ENCODE results near the gene ACP7. TPM values are rescaled to one million over a fixed set of nuclear protein-coding genes. Genes with fewer than 3 reads are reported as not detected.

Gene ACP7
- total RNA-seq, 1 experiment from 2014 or later = 5.4 TPM

DNA sequence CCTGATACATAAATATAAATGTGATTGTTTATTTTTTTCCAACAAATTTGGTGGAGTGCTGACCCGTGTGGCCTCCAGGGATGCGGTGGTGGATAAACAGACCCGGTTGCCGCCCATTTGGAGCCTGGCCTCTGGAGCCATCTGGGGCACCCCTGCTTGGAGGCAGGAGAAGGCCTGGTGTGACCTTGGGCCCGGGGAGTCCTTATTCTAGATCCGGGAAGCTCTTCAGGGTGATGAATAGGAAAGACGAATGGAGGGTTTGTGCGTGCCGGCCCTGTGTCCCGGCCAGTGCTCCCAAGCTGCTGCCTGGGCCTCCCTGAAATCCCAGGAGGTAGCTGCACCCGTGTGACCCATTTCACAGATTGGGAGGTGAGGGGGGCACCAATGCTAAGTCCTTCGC, 53.0 kb downstream of the ACP7 start:
- Histone ChIP-seq H3K9me3 (ENCODE audit: insufficient read depth, low read depth) (no peaks in the 10 kb centered on the region), H3K4me1 (replicated peaks; ENCODE audit: insufficient read depth) (peaks cover 9% of the 10 kb centered on the region), H3K27ac (no peak overlapping the region), H3K36me3 (ENCODE audit: low read depth) (no peaks in the 10 kb centered on the region), H3K4me3 (no peak overlapping the region), H2AFZ (no peak overlapping the region), H3K79me2 (ENCODE audit: low read depth) (peaks cover 75% of the 10 kb centered on the region), H4K20me1 (ENCODE audit: insufficient read depth) (peaks cover 79% of the 10 kb centered on the region), H3K27me3 (ENCODE audit: insufficient read depth, low read depth) (no peaks in the 10 kb centered on the region), H3K4me2 (no peak overlapping the region), H3K9me2 (ENCODE audit: insufficient read depth) (no peaks in the 10 kb centered on the region), H3F3A (ENCODE audit: insufficient read depth, low read depth) (no peaks in the 10 kb centered on the region)
- POLR2A ChIA-PET (ENCODE audit: unreplicated experiment) = no interaction called here
- CTCF ChIA-PET = interaction anchor here (0.6 kb wide), 1 partner anchor 50 kb away, joined by 9 read pairs; no protein-coding TSS in a partner anchor
- intact Hi-C loops (cut with micrococcal nuclease; ENCODE audit: unreplicated experiment) = no loop called here
- BruUV-seq (replicated peaks) = no TSS peak
- TF ChIP-seq, protein P1, sequence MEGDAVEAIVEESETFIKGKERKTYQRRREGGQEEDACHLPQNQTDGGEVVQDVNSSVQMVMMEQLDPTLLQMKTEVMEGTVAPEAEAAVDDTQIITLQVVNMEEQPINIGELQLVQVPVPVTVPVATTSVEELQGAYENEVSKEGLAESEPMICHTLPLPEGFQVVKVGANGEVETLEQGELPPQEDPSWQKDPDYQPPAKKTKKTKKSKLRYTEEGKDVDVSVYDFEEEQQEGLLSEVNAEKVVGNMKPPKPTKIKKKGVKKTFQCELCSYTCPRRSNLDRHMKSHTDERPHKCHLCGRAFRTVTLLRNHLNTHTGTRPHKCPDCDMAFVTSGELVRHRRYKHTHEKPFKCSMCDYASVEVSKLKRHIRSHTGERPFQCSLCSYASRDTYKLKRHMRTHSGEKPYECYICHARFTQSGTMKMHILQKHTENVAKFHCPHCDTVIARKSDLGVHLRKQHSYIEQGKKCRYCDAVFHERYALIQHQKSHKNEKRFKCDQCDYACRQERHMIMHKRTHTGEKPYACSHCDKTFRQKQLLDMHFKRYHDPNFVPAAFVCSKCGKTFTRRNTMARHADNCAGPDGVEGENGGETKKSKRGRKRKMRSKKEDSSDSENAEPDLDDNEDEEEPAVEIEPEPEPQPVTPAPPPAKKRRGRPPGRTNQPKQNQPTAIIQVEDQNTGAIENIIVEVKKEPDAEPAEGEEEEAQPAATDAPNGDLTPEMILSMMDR (conservative IDR thresholded peaks at IDR 0.05) = no peak
- no peak for TF ChIP-seq EZH2 (IDR thresholded peaks at IDR 0.05; ENCODE audit: low read depth)
- DNase-seq = no peak

- Histone ChIP-seq H2AFZ (no peak overlapping the region), H3K4me1 (replicated peaks; ENCODE audit: insufficient read depth) (peaks cover 9% of the 10 kb centered on the region), H3K4me2 (no peak overlapping the region), H3K27ac (no peak overlapping the region), H3K9me2 (ENCODE audit: insufficient read depth) (no peaks in the 10 kb centered on the region), H3K27me3 (ENCODE audit: insufficient read depth, low read depth) (no peaks in the 10 kb centered on the region), H3K36me3 (ENCODE audit: low read depth) (no peaks in the 10 kb centered on the region), H4K20me1 (ENCODE audit: insufficient read depth) (peaks cover 78% of the 10 kb centered on the region), H3K79me2 (ENCODE audit: low read depth) (peaks cover 74% of the 10 kb centered on the region), H3K9me3 (ENCODE audit: insufficient read depth, low read depth) (no peaks in the 10 kb centered on the region), H3F3A (ENCODE audit: insufficient read depth, low read depth) (no peaks in the 10 kb centered on the region), H3K4me3 (no peak overlapping the region)
- CTCF ChIA-PET = no interaction called here
- no peak for DNase-seq
- no TSS peak for BruUV-seq (replicated peaks)
- TF ChIP-seq EZH2 (IDR thresholded peaks at IDR 0.05; ENCODE audit: low read depth) = no peak
- TF ChIP-seq, protein P1 (conservative IDR thresholded peaks at IDR 0.05) = no peak
- POLR2A ChIA-PET (ENCODE audit: unreplicated experiment) = no interaction called here
- intact Hi-C loops (cut with micrococcal nuclease; ENCODE audit: unreplicated experiment) = no loop called here
Observed at GRCh38 chr19:39138221-39139211, 54.3 kb downstream of the ACP7 start.

DNA sequence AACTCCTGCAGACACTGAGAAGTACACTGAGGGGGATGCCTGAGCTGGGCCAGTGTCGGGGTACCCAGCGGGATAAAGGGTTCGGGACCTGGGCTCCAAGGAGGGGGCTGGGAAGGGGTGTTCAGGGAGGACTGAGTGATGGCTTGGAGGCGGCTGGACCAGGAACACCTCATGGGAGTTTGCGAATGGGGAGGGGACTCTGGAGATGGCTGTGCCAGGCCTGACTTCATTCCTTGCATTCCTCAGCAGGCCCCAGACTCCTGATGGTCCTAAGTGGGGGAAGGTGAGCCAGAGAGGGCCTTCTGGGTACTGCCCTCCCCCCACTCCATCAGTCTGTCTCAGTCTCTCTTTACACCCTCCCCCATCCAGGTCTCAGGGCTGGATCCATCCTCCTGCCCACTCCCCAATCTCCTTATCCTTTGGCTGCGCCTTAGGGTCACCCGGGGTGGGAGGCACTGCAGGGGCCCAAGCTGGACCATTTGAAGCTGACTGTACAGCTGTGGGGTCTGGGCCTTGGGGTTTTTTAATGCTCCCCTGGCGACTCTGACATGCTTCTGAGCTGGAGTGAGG, 55.2 kb downstream of the ACP7 start:
- Histone ChIP-seq H3K79me2 (ENCODE audit: low read depth) (peaks cover 68% of the 10 kb centered on the region), H2AFZ (no peak overlapping the region), H3K4me2 (no peak overlapping the region), H3K9me2 (ENCODE audit: insufficient read depth) (no peaks in the 10 kb centered on the region), H3K27me3 (ENCODE audit: insufficient read depth, low read depth) (no peaks in the 10 kb centered on the region), H3K4me3 (no peak overlapping the region), H3K9me3 (ENCODE audit: insufficient read depth, low read depth) (no peaks in the 10 kb centered on the region), H3K27ac (no peak overlapping the region), H3K36me3 (ENCODE audit: low read depth) (no peaks in the 10 kb centered on the region), H3F3A (ENCODE audit: insufficient read depth, low read depth) (no peaks in the 10 kb centered on the region), H4K20me1 (ENCODE audit: insufficient read depth) (peaks cover 78% of the 10 kb centered on the region), H3K4me1 (replicated peaks; ENCODE audit: insufficient read depth) (peaks cover 9% of the 10 kb centered on the region)
- CTCF ChIA-PET = interaction anchor here (0.5 kb wide), 1 partner anchor 191 kb away, joined by 5 read pairs; no protein-coding TSS in a partner anchor
- no TSS peak for BruUV-seq (replicated peaks)
- no peak for DNase-seq
- POLR2A ChIA-PET (ENCODE audit: unreplicated experiment) = interaction anchor here (0.7 kb wide), 1 partner anchor 15 kb away, joined by 4 read pairs; no protein-coding TSS in a partner anchor
- intact Hi-C loops (cut with micrococcal nuclease; ENCODE audit: unreplicated experiment) = no loop called here
- no peak for TF ChIP-seq EZH2 (IDR thresholded peaks at IDR 0.05; ENCODE audit: low read depth)
- TF ChIP-seq, protein P1 (conservative IDR thresholded peaks at IDR 0.05) = no peak

All from PC-9 (cell line).